ENCODE measurements around the gene KIAA0319L.

DNA sequence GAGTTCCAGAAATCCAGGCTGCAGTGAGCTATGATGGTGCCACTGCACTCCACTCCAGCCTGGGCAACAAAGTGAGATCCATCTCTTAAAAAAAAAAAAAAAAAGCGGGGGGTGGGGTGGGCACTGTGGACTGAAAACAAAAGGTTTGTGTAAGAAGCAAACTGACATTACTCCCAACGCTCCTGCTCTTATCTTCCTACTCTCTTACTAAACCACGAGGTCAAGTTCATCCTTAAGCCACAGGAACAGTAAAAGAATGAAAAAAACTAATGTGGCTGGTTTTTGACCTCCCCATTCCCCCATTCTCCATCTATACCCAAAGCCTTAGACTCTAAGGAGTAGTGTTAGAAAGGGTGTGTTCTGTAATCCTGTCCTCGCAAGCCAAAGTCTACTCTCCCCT, 46.7 kb upstream of the KIAA0319L start:
- TF ChIP-seq, protein P1, sequence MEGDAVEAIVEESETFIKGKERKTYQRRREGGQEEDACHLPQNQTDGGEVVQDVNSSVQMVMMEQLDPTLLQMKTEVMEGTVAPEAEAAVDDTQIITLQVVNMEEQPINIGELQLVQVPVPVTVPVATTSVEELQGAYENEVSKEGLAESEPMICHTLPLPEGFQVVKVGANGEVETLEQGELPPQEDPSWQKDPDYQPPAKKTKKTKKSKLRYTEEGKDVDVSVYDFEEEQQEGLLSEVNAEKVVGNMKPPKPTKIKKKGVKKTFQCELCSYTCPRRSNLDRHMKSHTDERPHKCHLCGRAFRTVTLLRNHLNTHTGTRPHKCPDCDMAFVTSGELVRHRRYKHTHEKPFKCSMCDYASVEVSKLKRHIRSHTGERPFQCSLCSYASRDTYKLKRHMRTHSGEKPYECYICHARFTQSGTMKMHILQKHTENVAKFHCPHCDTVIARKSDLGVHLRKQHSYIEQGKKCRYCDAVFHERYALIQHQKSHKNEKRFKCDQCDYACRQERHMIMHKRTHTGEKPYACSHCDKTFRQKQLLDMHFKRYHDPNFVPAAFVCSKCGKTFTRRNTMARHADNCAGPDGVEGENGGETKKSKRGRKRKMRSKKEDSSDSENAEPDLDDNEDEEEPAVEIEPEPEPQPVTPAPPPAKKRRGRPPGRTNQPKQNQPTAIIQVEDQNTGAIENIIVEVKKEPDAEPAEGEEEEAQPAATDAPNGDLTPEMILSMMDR (conservative IDR thresholded peaks at IDR 0.05; ENCODE audit: low read depth, low read length): no peak
- TF ChIP-seq EZH2phosphoT487 (IDR thresholded peaks at IDR 0.05; ENCODE audit: borderline replicate concordance, low read length): no peak

All from PC-3 (cell line).